ENCODE results near the gene GSN. TPM values are rescaled to one million over a fixed set of nuclear protein-coding genes. Genes with fewer than 3 reads are reported as not detected.

Gene GSN
- total RNA-seq, 2 experiments from 2014 or later, result 1.9 to 2.2 TPM

DNA sequence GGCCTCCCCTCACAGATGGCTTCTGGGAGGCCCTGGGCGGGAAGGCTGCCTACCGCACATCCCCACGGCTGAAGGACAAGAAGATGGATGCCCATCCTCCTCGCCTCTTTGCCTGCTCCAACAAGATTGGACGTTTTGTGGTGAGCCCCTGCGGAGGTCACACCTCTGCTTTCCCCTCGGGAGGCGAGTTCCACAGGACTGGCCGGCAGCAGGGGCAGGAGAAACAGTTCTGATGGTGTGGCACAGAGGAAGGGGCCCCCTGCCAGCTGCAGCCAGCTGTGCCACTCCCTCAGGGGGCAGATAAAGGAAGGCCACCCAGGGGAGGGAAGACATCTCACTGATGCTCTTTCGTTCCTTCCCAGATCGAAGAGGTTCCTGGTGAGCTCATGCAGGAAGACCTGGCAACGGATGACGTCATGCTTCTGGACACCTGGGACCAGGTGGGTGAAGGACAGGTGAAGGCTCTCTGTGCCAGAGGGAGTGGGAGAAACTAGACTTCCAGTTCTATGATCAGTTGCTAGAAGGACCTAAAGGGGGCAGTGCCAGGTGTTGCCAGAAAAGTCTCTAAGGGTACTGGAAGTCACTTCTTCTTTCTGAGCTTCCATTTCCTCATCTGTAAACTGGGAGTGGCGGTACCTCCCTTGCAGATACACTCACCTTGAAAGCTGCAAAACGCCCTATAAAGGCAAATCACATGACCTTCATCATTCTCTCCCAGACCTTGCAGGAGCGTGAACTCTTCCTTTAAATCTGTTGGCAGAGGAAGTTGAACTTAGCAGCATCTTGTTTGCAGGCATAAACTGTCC lies 61.1 kb downstream of the GSN start:
- Mint-ChIP-seq H3K27me3 (no peaks in the 10 kb centered on the region), H3K36me3 (ENCODE audit: low read depth) (peaks cover 4% of the 10 kb centered on the region), H3K9me3 (no peaks in the 10 kb centered on the region), H3K27ac (no peak overlapping the region), H3K4me3 (no peak overlapping the region), H3K4me1 (ENCODE audit: low read depth) (no peaks in the 10 kb centered on the region)
- intact Hi-C loops (cut with micrococcal nuclease), result no loop called here
- DNase-seq (no peak), ATAC-seq (no peak)
- no peak for TF ChIP-seq CTCF (IDR thresholded peaks at IDR 0.05)
- ChIA-PET CTCF (interaction anchor here (0.8 to 1.3 kb wide), 2 partner anchors 9 to 70 kb away, joined by 3 to 6 read pairs; no protein-coding TSS in a partner anchor), POLR2A (no interaction called here)

DNA sequence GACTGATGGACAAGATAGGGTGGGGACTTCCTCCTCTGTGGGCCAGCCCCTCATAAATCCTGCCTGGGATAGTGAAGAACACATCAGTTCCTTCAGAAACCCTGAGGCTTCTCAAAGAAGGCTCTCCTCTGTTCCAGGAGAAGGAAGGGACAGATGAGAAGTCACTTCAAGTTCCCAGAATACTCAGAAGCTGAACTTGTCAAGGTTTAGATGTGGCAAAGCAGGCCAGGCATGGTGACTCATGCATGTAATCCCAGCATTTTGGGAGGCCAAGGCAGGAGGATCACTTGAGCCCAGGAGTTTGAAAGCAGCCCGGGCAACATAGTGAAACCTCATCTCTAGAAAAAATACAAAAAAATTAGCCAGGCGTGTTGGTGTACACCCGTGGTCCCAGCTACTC lies 63.6 kb downstream of the GSN start:
- CTCF ChIA-PET, result interaction anchor here (4.5 kb wide), 1 partner anchor 11 kb away, joined by 24 read pairs; no protein-coding TSS in a partner anchor
- Mint-ChIP-seq H3K27ac (no peak overlapping the region), H3K36me3 (ENCODE audit: low read depth) (peaks cover 4% of the 10 kb centered on the region), H3K9me3 (no peaks in the 10 kb centered on the region), H3K4me1 (ENCODE audit: low read depth) (no peaks in the 10 kb centered on the region), H3K4me3 (no peak overlapping the region), H3K27me3 (no peaks in the 10 kb centered on the region)
- POLR2A ChIA-PET, result interaction anchor here (1.6 kb wide), 1 partner anchor 12 kb away, joined by 5 read pairs; no protein-coding TSS in a partner anchor
- intact Hi-C loops (cut with micrococcal nuclease), result no loop called here
- TF ChIP-seq CTCF (IDR thresholded peaks at IDR 0.05), result no peak
- ATAC-seq (no peak), DNase-seq (no peak)

GRCh38 chr9:121331992-121332685 lies 64.2 kb downstream of the GSN start:
- Mint-ChIP-seq H3K4me3 (no peak overlapping the region), H3K36me3 (ENCODE audit: low read depth) (peaks cover 4% of the 10 kb centered on the region), H3K27ac (no peak overlapping the region), H3K27me3 (no peaks in the 10 kb centered on the region), H3K9me3 (no peaks in the 10 kb centered on the region), H3K4me1 (ENCODE audit: low read depth) (no peaks in the 10 kb centered on the region)
- CTCF ChIA-PET, result interaction anchor here (4.5 kb wide), 1 partner anchor 12 kb away, joined by 24 read pairs; no protein-coding TSS in a partner anchor
- intact Hi-C loops (cut with micrococcal nuclease), result no loop called here
- DNase-seq (no peak), ATAC-seq (no peak)
- TF ChIP-seq CTCF (IDR thresholded peaks at IDR 0.05), result no peak
- POLR2A ChIA-PET, result interaction anchor here (1.6 kb wide), 1 partner anchor 12 kb away, joined by 5 read pairs; no protein-coding TSS in a partner anchor

- peaks cover 4% of the 10 kb centered on the region for H3K36me3 Mint-ChIP-seq (ENCODE audit: low read depth)
- intact Hi-C loops (cut with micrococcal nuclease), result no loop called here
- no peaks in the 10 kb centered on the region for H3K27me3 Mint-ChIP-seq
- no peak for ATAC-seq
- no peak for TF ChIP-seq CTCF (IDR thresholded peaks at IDR 0.05)
- no peak overlapping the region for H3K4me3 Mint-ChIP-seq
- ChIA-PET POLR2A (no interaction called here), CTCF (interaction anchor here (1.2 to 4.5 kb wide), 2 partner anchors 14 to 20 kb away, joined by 3 to 24 read pairs; no protein-coding TSS in a partner anchor)
- no peak for DNase-seq
- no peaks in the 10 kb centered on the region for H3K9me3 Mint-ChIP-seq
- no peak overlapping the region for H3K27ac Mint-ChIP-seq
- no peaks in the 10 kb centered on the region for H3K4me1 Mint-ChIP-seq (ENCODE audit: low read depth)
Measured at GRCh38 chr9:121333950-121334773, 66.2 kb downstream of the GSN start.

Data from activated CD8-positive, alpha-beta T cell treated with anti-CD3 and anti-CD28 coated beads for 36 hours (primary cell).